Esophagus muscularis mucosa (tissue), 4 donors: ENCODE results near the gene CCDC149. TPM values are rescaled to one million over a fixed set of nuclear protein-coding genes. Genes with fewer than 3 reads are reported as not detected.

ENCODE experiments used
- DNase-seq: peaks from one replicate; pipeline ENCODE4 v3.0.0-alpha.2; 2017; ENCODE audit errors: extremely low spot score
- H3K27ac ChIP-seq, 4 donors: fragments of 200-600 bp; sonication (generic); replicated peaks in 1 of 4; 1 replicate in 3 of 4; 2 replicates in 1 of 4; pipeline ENCODE4 v1.5.1; 2016 to 2019; ENCODE audit warnings: mild to moderate bottlenecking in 1 of 4
- H3K27me3 ChIP-seq, 4 donors: fragments of 200-600 bp; sonication (generic); one replicate each; pipeline versions ENCODE4 v1.5.1 to v1.6.0; 2016 to 2019
- H3K36me3 ChIP-seq, 4 donors: fragments of 200-600 bp; sonication (generic); one replicate each; pipeline ENCODE4 v1.5.1; 2016 to 2019
- H3K4me1 ChIP-seq, 4 donors: fragments of 200-600 bp; sonication (generic); one replicate each; pipeline ENCODE4 v1.5.1; 2016 to 2019
- H3K4me3 ChIP-seq, 4 donors: fragments of 200-600 bp; sonication (generic); 1 replicate in 2 of 4; 2 replicates in 2 of 4; pipeline ENCODE4 v1.5.1; 2016 to 2019; ENCODE audit warnings: mild to moderate bottlenecking in 4 of 4, moderate library complexity in 1 of 4
- H3K9me3 ChIP-seq, 4 donors: fragments of 200-600 bp; sonication (generic); 1 replicate in 3 of 4; 2 replicates in 1 of 4; pipeline ENCODE4 v1.5.1; 2016 to 2019
- CTCF ChIP-seq, 3 experiments: fragments of 200-600 bp in 2 of 3; fragments of 450-650 bp in 1 of 3; sonication (generic) in 2 of 3; IDR thresholded peaks; one replicate each; pipeline ENCODE4 v1.5.1; 2017 to 2019; ENCODE audit warnings: antibody characterized with exemption in 3 of 3, mild to moderate bottlenecking in 2 of 3, moderate library complexity in 1 of 3
- EP300 ChIP-seq: sonication (generic); formaldehyde crosslinking; IDR thresholded peaks from one replicate; pipeline ENCODE4 v1.6.1; 2017; ENCODE audit warnings: antibody characterized with exemption
- POLR2A ChIP-seq: fragments of 450-650 bp; IDR thresholded peaks from one replicate; pipeline ENCODE4 v1.6.1; 2017; ENCODE audit warnings: antibody characterized with exemption, moderate library complexity, mild to moderate bottlenecking, low read depth
- POLR2AphosphoS5 ChIP-seq, 2 donors: sonication (generic); formaldehyde crosslinking; IDR thresholded peaks; one replicate each; pipeline ENCODE4 v1.6.1; 2017; ENCODE audit warnings: antibody characterized with exemption in 2 of 2
- WGBS: methylation state at CpG from one replicate; pipeline ENCODE4 v1.1.5; 2018; 5-methylcytosine and 5-hydroxymethylcytosine counted together
- intact Hi-C: fragments of 100-400 bp; cut with DNase I; formaldehyde crosslinking; loops from one replicate; pipeline ENCODE4 v1.15.1; 2023
- total RNA-seq, 4 donors: library from RNA; depleted of rRNA; stranded (reverse); fragments of >200 nt; gene quantifications; one replicate each; pipeline versions ENCODE4 v1.1.0 to v1.2.1, GENCODE V29; 2016

CCDC149 gene
- total RNA-seq, 4 donors from 2014 or later = 21.0 to 37.9 (median 34.0) TPM

- Histone ChIP-seq H3K4me1 (peaks cover 0 to 24% (median 10%) of the 10 kb centered on the region in 4 donors), H3K27me3 (no peaks in the 10 kb centered on the region), H3K27ac (no peak overlapping the region), H3K9me3 (peaks cover 8 to 19% (median 16%) of the 10 kb centered on the region in 4 donors), H3K4me3 (no peak overlapping the region), H3K36me3 (peaks cover 9 to 37% (median 21%) of the 10 kb centered on the region in 4 donors)
- intact Hi-C loops = no loop called here
- 100% methylated on average over 1 of the region's 1 CpG for WGBS
- DNase-seq = no peak
- TF ChIP-seq POLR2AphosphoS5 (IDR thresholded peaks at IDR 0.05) (no peak), CTCF (IDR thresholded peaks at IDR 0.05) (no peak), EP300 (no peak), POLR2A (no peak)
Observed at GRCh38 chr4:24867251-24867650, 45.6 kb downstream of the CCDC149 start.

GRCh38 chr4:24865401-24865800 lies 47.4 kb downstream of the CCDC149 start:
- intact Hi-C loops = no loop called here
- peaks cover 0 to 19% (median 10%) of the 10 kb centered on the region in 4 donors for H3K4me1 ChIP-seq
- peaks cover 8 to 19% (median 16%) of the 10 kb centered on the region in 4 donors for H3K9me3 ChIP-seq
- no peak overlapping the region for H3K4me3 ChIP-seq
- H3K27me3 ChIP-seq = no peaks in the 10 kb centered on the region
- WGBS = 66% methylated on average over 4 of the region's 4 CpGs
- TF ChIP-seq POLR2A = no peak
- TF ChIP-seq CTCF (IDR thresholded peaks at IDR 0.05) = no peak
- H3K36me3 ChIP-seq = peaks cover 7 to 30% (median 14%) of the 10 kb centered on the region in 4 donors
- no peak for DNase-seq
- peak overlapping the region in 2 of 4 donors; percentile 8 to 13 for H3K27ac ChIP-seq

- peaks cover 8 to 19% (median 16%) of the 10 kb centered on the region in 4 donors for H3K9me3 ChIP-seq
- no peaks in the 10 kb centered on the region for H3K27me3 ChIP-seq
- peaks cover 2 to 23% (median 7%) of the 10 kb centered on the region in 4 donors for H3K36me3 ChIP-seq
- intact Hi-C loops = no loop called here
- H3K4me3 ChIP-seq = no peak overlapping the region
- no peak for DNase-seq
- TF ChIP-seq CTCF (IDR thresholded peaks at IDR 0.05) (no peak), POLR2AphosphoS5 (IDR thresholded peaks at IDR 0.05) (no peak), EP300 (no peak), POLR2A (no peak)
- H3K4me1 ChIP-seq = peaks cover 4 to 19% (median 15%) of the 10 kb centered on the region in 4 donors
- no peak overlapping the region for H3K27ac ChIP-seq
- WGBS = 100% methylated on average over 8 of the region's 8 CpGs
Observed at GRCh38 chr4:24863799-24864198, 49.0 kb downstream of the CCDC149 start.

GRCh38 chr4:24862073-24862751 lies 50.6 kb downstream of the CCDC149 start:
- 97% methylated on average over 8 of the region's 8 CpGs for WGBS
- TF ChIP-seq POLR2A (no peak), EP300 (no peak), POLR2AphosphoS5 (IDR thresholded peaks at IDR 0.05) (no peak), CTCF (IDR thresholded peaks at IDR 0.05) (no peak)
- H3K36me3 ChIP-seq = peaks cover 0 to 14% (median 3%) of the 10 kb centered on the region in 4 donors

More at GRCh38 chr4:24862073-24862751, 50.6 kb downstream of the CCDC149 start:
- DNase-seq = no peak
- intact Hi-C loops = no loop called here
- Histone ChIP-seq H3K4me3 (no peak overlapping the region), H3K27ac (no peak overlapping the region), H3K4me1 (peaks cover 20 to 35% (median 31%) of the 10 kb centered on the region in 4 donors), H3K27me3 (no peaks in the 10 kb centered on the region), H3K9me3 (peaks cover 8 to 19% (median 16%) of the 10 kb centered on the region in 4 donors)
